SW 1271 (cell line): ENCODE results near the gene COIL.

ENCODE experiments used
- DNase-seq, 2 experiments: peaks; one replicate each; lab custom pipeline; 2025; lab: John Stamatoyannopoulos, UW

COIL gene

GRCh38 chr17:56908001-56908542, 52.8 kb downstream of the COIL start:
- DNase-seq = no peak

DNA sequence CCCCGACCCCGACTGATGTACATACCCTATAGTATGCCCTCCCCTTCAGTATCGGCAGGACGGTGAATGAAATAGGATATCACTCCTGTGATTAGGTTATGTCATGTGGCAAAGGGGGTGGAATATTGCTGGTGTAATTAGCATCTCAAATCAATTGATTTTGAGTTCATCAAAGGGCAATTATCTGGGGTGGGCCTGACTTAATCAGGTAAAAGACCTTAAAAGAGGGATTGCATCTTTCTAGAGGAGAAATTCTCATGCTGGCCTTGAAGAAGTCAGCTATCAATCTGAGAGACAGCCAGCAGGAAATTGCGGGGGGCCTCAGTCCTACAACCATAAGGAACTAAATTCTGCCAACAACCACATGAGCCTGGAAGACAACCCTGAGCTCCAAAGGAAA, 57.3 kb downstream of the COIL start:
- no peak for DNase-seq

DNA sequence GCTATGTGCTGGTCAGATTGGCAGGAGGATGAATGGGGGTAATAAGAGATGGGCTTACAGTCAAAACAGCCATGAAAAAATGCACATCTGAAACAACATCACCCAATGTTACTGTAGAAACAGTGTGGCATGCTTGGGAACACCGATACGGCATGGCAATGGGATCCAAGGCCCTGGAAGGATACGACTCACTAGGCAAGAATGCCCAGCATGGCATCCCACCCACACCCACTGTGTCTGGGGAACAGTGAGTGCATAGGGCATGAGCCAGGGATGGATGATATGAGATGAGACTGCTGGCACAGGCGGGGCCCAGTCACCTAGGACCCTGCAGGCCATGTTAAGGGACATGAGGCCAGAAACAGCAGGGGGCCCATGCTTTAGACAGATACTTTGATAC, 58.5 kb downstream of the COIL start:
- DNase-seq = peak; percentile 69 to 84

- DNase-seq = no peak
These were observed 61.4 kb downstream of the COIL start for GRCh38 chr17:56899403-56899802.

GRCh38 chr17:56898874-56899273, 62.0 kb downstream of the COIL start:
- DNase-seq = no peak

DNA sequence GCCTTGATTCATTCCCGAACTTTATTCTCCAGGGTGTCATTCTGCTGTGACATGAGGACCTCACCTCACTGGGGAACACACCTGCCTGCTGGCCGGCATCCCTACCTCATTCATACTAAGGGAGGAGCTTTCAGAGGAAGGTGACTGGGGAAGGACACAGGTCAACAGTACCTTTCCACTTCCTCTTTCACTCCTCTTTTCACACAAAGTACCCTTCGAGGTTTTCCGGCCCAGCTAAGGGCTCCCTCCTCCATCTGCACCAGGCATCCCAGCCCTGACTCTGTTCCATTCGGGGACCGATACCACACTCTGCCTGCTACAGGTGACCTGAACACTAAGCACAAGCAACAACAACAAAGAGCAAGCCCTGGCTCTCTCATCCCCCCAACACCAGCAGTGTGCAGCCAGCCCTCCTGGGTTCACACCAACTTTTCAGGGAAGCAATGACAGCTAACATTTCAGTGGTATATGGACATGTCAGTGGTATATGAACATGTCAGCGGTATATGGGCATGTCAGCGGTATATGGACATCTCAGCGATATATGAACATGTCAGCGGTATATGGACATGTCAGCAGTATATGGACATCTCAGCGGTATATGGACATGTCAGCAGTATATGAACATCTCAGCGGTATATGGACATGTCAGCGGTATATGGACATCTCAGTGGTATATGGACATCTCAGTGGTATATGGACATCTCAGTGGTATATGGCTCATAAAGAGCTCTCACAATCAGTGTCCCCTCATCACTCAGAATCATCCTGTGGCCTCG, 63.0 kb downstream of the COIL start:
- DNase-seq = no peak

- DNase-seq = no peak
These were observed 63.9 kb downstream of the COIL start for GRCh38 chr17:56896968-56897359.

DNA sequence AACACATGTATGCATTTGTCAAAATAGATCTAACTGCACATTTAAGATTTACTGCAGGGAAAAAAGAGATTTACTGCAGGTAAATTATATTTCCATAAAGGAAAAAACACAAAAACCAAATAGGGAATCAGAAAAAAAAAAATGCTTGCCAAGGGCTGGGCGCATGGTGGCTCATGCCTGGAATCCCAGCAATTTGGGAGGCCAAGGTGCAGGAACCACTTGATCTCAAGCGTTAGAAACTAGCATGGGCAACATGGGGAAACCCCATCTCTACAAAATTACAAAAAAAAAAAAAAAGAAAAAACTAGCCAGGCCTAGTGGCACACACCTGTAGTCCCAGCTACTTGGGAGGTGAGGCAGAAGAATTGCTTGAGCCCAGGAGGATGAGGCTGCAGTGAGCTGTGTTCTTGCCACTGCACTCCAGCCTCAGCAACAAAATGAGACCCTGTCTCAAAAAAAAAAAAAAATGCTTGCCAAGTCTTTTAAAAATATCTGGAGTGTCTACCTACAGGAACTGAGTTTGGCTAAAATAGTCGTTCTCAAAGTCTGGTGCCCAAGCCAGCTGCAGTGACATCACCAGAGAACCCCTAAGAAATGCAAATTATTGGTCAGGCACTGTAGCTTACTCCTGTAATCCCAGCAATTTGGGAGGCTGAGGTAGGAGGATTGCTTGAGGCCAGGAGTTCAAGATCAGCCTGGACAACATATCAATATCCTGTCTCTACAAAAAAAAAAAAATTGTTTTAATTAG, 64.5 kb downstream of the COIL start:
- DNase-seq = no peak

- DNase-seq = no peak
These were observed 65.9 kb downstream of the COIL start for GRCh38 chr17:56894859-56895455.

DNA sequence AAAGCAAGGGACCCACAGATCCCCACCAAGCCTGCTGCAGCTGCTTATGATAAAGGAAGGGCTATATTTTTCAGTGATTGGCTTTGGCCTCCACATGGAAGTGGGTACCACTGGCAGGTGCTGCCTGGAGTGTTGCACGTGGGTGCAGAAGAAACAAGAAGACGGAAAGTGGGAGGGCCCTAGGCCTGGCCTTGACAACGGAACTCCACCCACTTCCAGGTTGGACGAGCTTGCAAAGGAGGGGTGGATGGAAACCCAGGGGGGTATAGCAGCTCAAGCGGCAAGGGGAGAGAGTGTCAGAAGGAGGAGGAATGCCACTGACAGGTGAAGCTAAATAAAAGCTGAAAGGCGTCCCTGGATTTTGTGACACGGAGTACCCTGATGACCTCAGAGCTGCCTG, 67.3 kb downstream of the COIL start:
- DNase-seq = no peak

DNA sequence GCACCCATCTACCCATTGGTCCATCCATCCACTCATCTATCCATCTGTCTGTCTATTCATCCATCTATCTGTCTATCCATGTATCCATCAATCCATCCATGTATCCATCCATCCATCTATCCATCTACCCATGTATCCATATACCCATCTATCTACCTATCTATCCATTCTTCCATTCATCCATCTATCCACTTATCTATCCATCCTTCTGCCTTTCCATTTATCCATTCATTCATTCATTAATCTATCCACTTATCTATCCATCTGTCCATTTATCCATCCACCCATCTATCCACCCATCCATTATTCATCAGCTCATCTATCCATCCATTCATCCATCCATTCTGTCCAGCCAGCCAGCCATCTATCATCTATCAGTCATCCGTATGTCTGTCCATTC, 68.5 kb downstream of the COIL start:
- DNase-seq = no peak

GRCh38 chr17:56891751-56892150, 69.1 kb downstream of the COIL start:
- no peak for DNase-seq

DNA sequence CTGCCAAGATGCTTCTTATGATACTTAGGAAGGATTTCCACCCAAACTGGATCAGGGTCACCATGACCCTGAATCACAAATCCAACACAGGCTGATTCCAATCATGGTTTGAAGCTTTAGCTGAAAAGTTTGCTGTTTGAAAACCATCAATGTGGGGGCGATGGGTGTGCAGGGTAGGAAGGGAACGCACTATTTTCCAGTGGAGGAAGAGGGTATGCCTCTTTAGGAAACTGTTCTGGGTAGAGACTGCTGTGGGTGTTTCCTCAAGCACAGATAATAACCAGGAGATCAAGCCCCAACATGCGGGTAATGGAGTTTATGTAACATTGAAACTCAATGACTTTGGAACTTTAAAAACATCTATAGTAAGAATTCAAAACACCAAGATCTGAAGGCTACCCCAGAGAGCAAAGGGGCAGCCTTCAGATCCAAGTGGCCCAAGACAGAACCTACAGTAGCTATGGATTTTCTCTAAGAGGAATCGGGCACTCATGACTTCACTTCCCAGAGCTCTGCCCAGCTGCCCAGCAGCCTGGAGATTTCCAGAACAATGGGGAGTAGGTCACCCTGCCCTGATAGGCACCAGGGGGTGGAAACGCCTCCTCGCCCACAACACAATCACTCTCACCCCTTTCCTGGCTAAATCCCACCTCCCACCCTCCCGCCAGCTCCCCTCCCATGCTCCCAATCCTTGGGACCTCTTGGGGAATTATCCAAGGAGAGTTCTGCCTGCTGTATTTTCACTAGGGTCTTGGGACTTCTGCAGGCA, 69.8 kb downstream of the COIL start:
- DNase-seq = no peak

DNA sequence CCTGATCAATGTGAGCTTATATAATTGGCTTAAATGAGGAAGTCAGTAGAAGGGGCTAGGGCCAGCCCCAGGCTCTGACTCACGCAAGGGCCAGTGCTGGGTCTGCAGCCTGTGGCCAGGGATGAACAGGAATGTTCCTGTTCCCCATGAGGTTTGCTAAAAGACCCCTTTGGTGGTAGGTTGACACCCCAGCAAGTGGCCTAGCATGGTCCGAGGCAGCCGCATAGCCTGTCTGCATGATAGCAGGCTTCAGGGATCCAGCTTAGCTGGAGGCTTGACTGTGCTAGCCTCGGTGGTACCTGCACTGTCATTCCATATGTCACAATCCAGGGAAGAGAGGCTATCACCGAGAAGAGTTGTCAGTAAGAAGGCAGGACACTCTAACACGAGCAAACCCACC, 70.5 kb downstream of the COIL start:
- no peak for DNase-seq
